ENCODE results near the gene ADAMTS1. TPM values are rescaled to one million over a fixed set of nuclear protein-coding genes. Genes with fewer than 3 reads are reported as not detected.

Gene ADAMTS1
- total RNA-seq, 1 donor from 2014 or later = 141 TPM

- Histone ChIP-seq H4K20me1 (ENCODE audit: insufficient read depth, low read length) (no peaks in the 10 kb centered on the region), H3K27me3 (ENCODE audit: insufficient read depth, low read length) (no peaks in the 10 kb centered on the region), H3K4me3 (ENCODE audit: insufficient read depth, low read depth, low read length) (no peak overlapping the region), H3K9ac (ENCODE audit: low read length) (no peak overlapping the region), H2AFZ (ENCODE audit: low read depth, low read length) (no peak overlapping the region), H3K36me3 (ENCODE audit: insufficient read depth, low read length) (no peaks in the 10 kb centered on the region), H3K9me3 (ENCODE audit: insufficient read depth, low read depth, low read length) (no peaks in the 10 kb centered on the region), H3K4me2 (ENCODE audit: low read length) (no peak overlapping the region), H3K27ac (ENCODE audit: low read depth, low read length) (no peak overlapping the region), H3K4me1 (ENCODE audit: insufficient read depth, low read length) (no peaks in the 10 kb centered on the region), H3K79me2 (ENCODE audit: insufficient read depth, low read length) (no peaks in the 10 kb centered on the region)
- peaks cover 6% of the 10 kb centered on the region for H3K4me1 Mint-ChIP-seq (ENCODE audit: low read depth, unreplicated experiment)
- H3K27me3 Mint-ChIP-seq (ENCODE audit: low read depth, unreplicated experiment) = no peaks in the 10 kb centered on the region
- TF ChIP-seq EZH2 (IDR thresholded peaks at IDR 0.05; ENCODE audit: insufficient read depth, low read length) = no peak
- no peak for TF ChIP-seq CTCF (IDR thresholded peaks at IDR 0.05; ENCODE audit: insufficient read depth, low read depth, low read length)
- DNase-seq (ENCODE audit: low read depth) (no peak), FAIRE-seq (no peak)
- no peaks in the 10 kb centered on the region for H3K36me3 Mint-ChIP-seq (ENCODE audit: low read depth, unreplicated experiment)
- no peak overlapping the region for H3K4me3 Mint-ChIP-seq (ENCODE audit: unreplicated experiment)
- H3K27ac Mint-ChIP-seq (ENCODE audit: unreplicated experiment) = no peak overlapping the region
- H3K9me3 Mint-ChIP-seq (ENCODE audit: unreplicated experiment) = no peaks in the 10 kb centered on the region
Observed at GRCh38 chr21:26883768-26884167, 38.6 kb upstream of the ADAMTS1 start.

- Mint-ChIP-seq H3K4me1 (ENCODE audit: low read depth, unreplicated experiment) (no peaks in the 10 kb centered on the region), H3K9me3 (ENCODE audit: unreplicated experiment) (no peaks in the 10 kb centered on the region), H3K27ac (ENCODE audit: unreplicated experiment) (no peak overlapping the region), H3K36me3 (ENCODE audit: low read depth, unreplicated experiment) (no peaks in the 10 kb centered on the region), H3K4me3 (ENCODE audit: unreplicated experiment) (no peak overlapping the region), H3K27me3 (ENCODE audit: low read depth, unreplicated experiment) (no peaks in the 10 kb centered on the region)
- DNase-seq (ENCODE audit: low read depth) (peak; percentile 2), FAIRE-seq (peak; percentile 50)
- Histone ChIP-seq H3K4me2 (ENCODE audit: low read length) (no peak overlapping the region), H3K9ac (ENCODE audit: low read length) (no peak overlapping the region), H4K20me1 (ENCODE audit: insufficient read depth, low read length) (no peaks in the 10 kb centered on the region), H3K9me3 (ENCODE audit: insufficient read depth, low read depth, low read length) (no peaks in the 10 kb centered on the region), H3K36me3 (ENCODE audit: insufficient read depth, low read length) (no peaks in the 10 kb centered on the region), H3K4me1 (ENCODE audit: insufficient read depth, low read length) (no peaks in the 10 kb centered on the region), H3K27ac (ENCODE audit: low read depth, low read length) (no peak overlapping the region), H3K79me2 (ENCODE audit: insufficient read depth, low read length) (no peaks in the 10 kb centered on the region), H2AFZ (ENCODE audit: low read depth, low read length) (no peak overlapping the region), H3K27me3 (ENCODE audit: insufficient read depth, low read length) (no peaks in the 10 kb centered on the region), H3K4me3 (ENCODE audit: insufficient read depth, low read depth, low read length) (no peak overlapping the region)
- TF ChIP-seq EZH2 (IDR thresholded peaks at IDR 0.05; ENCODE audit: insufficient read depth, low read length) = no peak
- peak; percentile 29 for TF ChIP-seq CTCF (IDR thresholded peaks at IDR 0.05; ENCODE audit: insufficient read depth, low read depth, low read length)
Observed at GRCh38 chr21:26881504-26882228, 36.5 kb upstream of the ADAMTS1 start.

GRCh38 chr21:26877018-26877417 lies 31.8 kb upstream of the ADAMTS1 start:
- Histone ChIP-seq H3K9ac (ENCODE audit: low read length) (no peak overlapping the region), H3K79me2 (ENCODE audit: insufficient read depth, low read length) (no peaks in the 10 kb centered on the region), H3K27ac (ENCODE audit: low read depth, low read length) (no peak overlapping the region), H3K4me2 (ENCODE audit: low read length) (no peak overlapping the region), H3K4me1 (ENCODE audit: insufficient read depth, low read length) (no peaks in the 10 kb centered on the region), H3K36me3 (ENCODE audit: insufficient read depth, low read length) (no peaks in the 10 kb centered on the region), H2AFZ (ENCODE audit: low read depth, low read length) (no peak overlapping the region), H3K9me3 (ENCODE audit: insufficient read depth, low read depth, low read length) (no peaks in the 10 kb centered on the region), H3K27me3 (ENCODE audit: insufficient read depth, low read length) (no peaks in the 10 kb centered on the region), H3K4me3 (ENCODE audit: insufficient read depth, low read depth, low read length) (no peak overlapping the region), H4K20me1 (ENCODE audit: insufficient read depth, low read length) (no peaks in the 10 kb centered on the region)
- Mint-ChIP-seq H3K27ac (ENCODE audit: unreplicated experiment) (no peak overlapping the region), H3K27me3 (ENCODE audit: low read depth, unreplicated experiment) (no peaks in the 10 kb centered on the region), H3K9me3 (ENCODE audit: unreplicated experiment) (no peaks in the 10 kb centered on the region), H3K4me1 (ENCODE audit: low read depth, unreplicated experiment) (no peaks in the 10 kb centered on the region), H3K36me3 (ENCODE audit: low read depth, unreplicated experiment) (no peaks in the 10 kb centered on the region), H3K4me3 (ENCODE audit: unreplicated experiment) (no peak overlapping the region)
- DNase-seq (ENCODE audit: low read depth) (no peak), FAIRE-seq (peak; percentile 13)
- TF ChIP-seq EZH2 (IDR thresholded peaks at IDR 0.05; ENCODE audit: insufficient read depth, low read length) = no peak
- TF ChIP-seq CTCF (IDR thresholded peaks at IDR 0.05; ENCODE audit: insufficient read depth, low read depth, low read length) = no peak

Measured in astrocyte (in vitro differentiated cells and primary cell).